Posterior cingulate gyrus (tissue), 11 donors: ENCODE results near the gene BCL7B.
"Not testable (repeated sequence)": the region's sequence is repeated elsewhere in the genome, so short reads cannot be mapped to it uniquely, and the experiment has no call there.

Source experiments
- DNase-seq, 10 donors: peaks; one replicate each; pipeline versions ENCODE4 v3.0.0 to v3.0.0-alpha.2; 2020 to 2021; ENCODE audit warnings: mixed read lengths in 3 of 10
- intact Hi-C: fragments of 100-400 bp; cut with DNase I; formaldehyde crosslinking; loops from one replicate; pipeline ENCODE4 v1.15.1; 2023

The BCL7B gene

DNA sequence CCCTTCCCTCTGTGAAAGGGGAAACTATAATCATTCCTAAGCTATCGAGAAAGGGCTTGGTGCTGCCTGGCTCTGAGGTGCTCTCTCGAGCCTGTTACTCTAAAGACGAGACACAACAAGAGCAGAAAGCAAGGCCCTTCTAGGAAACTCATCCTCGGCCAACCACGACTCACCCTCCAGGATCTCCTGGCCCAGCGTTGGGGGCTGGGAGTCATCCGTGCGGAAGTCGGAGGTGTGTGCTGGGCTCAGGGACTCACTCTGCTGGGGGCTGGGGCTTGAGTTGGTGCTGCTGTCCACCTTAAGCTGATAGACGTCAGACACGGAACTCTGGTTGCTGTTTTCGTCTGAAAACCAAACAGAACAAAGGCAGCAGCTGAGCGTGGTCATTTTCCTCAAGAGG is 17.8 kb downstream of the BCL7B start:
- DNase-seq = peak in 1 of 10 donors; percentile 21
- intact Hi-C loops = no loop called here

DNA sequence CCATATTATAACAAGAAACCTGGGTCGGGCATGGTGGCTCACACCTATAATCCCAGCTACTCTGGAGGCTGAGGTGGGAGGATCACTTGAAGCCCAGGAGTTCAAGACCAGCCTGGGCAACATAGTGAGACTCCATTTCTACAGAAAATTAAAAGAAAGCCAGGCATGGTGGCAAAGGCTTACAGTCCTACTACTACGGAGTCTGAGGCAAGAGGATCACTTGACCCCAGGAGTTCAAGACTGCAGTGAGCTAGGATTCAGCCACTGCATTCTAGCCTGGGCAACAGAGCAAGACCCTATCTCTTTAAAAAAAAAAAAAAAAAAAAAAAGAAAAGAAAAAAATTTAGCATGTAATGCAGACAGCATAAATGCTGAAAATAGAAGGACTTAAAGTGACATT is 19.0 kb downstream of the BCL7B start:
- peak in 1 of 10 donors; percentile 3 for DNase-seq
- intact Hi-C loops = not testable (repeated sequence)

DNA sequence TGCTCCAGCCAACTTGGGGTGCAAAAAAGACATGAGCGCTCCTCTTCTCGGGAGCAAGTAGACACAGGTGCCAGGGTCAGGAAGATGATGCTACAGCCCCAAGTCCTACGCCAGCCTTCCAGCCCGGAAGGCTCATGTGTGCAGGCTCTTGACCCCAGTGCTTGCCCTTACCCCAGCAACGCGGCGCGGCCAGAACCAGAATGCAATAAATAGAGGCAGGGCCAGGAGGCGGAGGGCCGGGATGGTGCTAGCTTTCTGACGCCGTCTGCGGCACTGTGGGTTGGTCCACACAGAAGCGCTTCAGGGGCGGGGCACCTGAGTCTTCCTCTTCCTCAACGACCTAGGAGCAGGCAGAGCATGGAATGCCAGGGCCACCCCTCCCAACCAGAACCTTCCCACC is 20.4 kb downstream of the BCL7B start:
- intact Hi-C loops = no loop called here
- peak in 2 of 10 donors; percentile 68 to 84 for DNase-seq

DNA sequence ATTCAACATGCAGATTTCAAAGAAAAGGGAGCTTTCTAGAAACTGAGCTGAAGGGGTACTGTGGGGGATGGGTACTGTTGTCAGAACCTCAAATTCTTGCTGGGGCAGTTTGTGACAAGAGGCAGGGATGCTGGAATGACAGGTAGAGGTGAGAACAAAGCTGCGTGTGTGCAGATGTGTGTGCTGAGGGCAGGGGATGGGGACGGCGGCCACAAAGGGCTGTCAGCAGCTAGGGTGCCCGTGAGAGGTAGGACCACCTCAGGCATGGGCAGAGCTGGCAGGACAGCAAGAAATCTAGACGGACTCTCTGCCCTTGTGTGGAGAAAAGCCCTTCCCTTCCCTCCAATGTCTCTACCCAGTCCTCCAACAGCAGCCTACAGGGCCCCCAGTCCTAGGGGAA is 21.0 kb downstream of the BCL7B start:
- DNase-seq = peak in 2 of 10 donors; percentile 44 to 72
- intact Hi-C loops = no loop called here

DNA sequence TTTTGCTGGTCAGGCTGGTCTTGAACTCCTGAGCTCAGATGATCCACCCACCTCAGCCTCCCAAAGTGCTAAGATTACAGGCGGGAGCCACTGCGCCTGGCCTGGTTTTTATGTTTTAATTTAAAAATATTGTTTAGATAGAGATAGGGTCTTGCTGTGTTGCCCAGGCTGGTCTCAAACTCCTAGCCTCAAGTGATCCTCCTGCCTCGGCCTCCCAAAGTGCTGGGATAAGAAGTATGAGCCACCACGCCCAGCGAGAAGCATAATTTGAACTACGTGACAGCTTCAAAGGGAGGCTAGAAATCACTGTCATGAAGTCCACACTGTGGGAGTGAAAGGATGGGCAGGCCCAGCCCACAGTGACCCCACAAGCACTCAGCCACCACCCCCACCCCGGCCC is 21.6 kb downstream of the BCL7B start:
- intact Hi-C loops = not testable (repeated sequence)

GRCh38 chr7:73533742-73534141 is 23.7 kb downstream of the BCL7B start:
- DNase-seq = peak in 2 of 10 donors; percentile 33 to 57
- intact Hi-C loops = no loop called here

More for the DNA sequence above, 21.6 kb downstream of the BCL7B start:
- DNase-seq = peak in 1 of 10 donors; percentile 16

GRCh38 chr7:73532224-73532623 is 25.3 kb downstream of the BCL7B start:
- intact Hi-C loops = no loop called here
- DNase-seq = peak in 1 of 10 donors; percentile 1

GRCh38 chr7:73530800-73531199 is 26.7 kb downstream of the BCL7B start:
- intact Hi-C loops = no loop called here
- DNase-seq = peak in 2 of 10 donors; percentile 41 to 44

DNA sequence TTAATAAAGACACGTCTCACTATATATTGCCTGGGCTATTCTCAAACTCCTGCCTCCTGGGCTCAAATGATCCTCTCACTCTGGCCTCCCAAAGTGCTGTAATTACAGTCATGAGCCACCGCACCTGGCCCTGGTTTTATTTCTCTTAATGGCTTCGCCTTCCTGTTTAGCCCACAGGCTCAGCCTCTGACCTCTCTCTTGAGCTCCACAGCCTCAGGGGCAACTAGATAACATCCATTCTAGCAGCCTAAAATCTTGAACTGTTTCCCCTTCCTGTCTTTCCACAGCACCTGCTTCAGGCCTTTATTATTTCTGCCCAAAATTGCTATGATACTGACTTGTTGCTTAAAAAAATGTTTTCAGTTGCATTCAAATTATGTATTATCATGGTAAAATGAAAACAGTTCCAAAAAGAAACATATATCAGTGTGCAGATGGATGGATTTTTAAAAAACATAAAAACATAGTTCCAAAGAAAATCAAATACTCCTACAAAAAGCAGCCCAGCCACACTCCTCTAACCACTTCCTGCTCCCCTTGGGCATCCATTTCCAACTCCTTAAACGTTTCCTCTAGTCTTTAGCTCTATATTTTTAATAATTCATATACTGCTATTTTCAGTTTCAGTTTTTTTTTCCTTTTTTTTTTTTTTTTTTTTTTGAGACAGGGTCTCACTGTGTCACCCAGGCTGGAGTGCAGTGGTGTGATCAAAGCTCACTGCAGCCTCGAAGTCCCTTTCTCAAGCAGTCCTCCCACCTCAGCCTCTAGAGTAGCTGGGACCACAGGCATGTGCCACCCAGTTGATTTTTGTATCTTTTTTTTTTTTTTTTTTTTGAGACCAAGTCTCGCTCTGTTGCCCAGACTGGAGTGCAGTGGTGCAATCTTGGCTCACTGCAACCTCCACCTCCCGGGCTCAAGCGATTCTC is 30.3 kb downstream of the BCL7B start:
- DNase-seq = peak in 1 of 10 donors; percentile 6
- intact Hi-C loops = no loop called here

GRCh38 chr7:73526158-73526494 is 31.4 kb downstream of the BCL7B start:
- intact Hi-C loops = not testable (repeated sequence)
- peak in 1 of 10 donors; percentile 24 for DNase-seq

DNA sequence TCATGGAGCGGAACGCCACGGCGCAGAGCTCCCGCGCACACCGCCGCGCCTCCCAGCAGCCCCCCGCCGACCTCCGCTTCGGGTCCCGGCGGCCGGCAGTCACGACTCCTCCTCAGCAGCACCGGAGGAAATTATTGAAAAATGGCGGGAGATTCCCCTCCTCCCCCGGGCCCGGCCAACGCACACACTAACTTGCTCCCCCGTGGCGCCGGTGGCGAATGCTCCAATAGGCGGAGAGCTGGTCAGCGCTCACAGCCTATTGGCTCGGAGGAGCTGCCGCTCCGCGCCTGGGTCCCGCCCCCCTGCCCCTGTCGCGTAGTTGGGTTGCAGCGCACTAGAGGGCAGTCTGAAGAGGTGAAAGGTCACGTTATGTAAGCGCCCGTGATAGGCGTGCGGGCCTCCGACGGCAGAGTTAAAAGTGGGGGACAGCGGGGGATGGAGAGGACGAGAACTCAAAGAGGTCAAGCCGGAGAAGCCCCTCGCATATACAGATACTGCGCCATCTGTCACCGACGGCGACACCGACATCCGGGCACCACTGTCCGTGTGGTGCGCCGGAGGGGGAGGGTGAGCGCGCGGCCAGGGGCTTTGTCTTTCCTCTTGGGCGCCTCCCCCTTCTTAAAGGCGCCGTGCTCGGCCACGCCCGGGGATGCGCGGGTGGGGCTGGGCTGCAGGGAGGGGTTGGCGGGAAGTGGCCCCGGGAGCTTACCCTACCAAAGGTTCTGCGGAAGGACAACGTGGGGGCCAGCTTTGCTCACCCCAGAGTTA is 35.2 kb downstream of the BCL7B start, which contains the start of gene BAZ1B:
Gene BAZ1B (minus strand): TSS at position 189 of the 768 bp plus-strand sequence. CDS start 360 bp downstream, outside the sequence.
- intact Hi-C loops = loop anchor here (1.0 kb wide), 1 partner anchor 56 kb away; the partner anchor contains the start of gene TBL2
- peak; percentile 96 to 100 (median 98) for DNase-seq

DNA sequence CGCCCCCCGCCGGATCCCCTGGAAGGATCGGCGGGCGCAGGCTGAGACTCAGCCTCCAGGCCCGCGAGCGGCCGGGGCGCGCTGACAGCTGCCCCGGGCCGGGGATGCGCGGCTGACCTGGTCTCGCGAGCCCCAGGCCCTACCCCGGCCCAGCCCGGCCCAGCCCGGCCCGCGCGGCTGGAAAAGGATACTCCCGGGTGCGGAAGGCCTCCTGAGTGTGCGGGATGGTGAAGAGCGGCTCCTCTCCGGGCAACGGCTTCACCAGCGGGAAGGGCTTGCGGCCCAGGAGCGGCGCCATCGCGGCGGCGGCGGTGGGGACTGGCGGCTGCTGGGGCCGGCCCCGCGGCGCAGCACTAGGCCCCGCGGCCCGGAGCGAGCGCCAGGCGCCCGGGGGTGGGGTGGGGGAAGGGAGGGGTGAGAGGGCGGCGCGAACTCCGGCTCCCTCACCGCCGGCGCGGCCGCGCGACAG is 35.8 kb downstream of the BCL7B start:
- intact Hi-C loops = loop anchor here (1.0 to 2.0 kb wide), 2 partner anchors 35 to 57 kb away; partner anchors contain the start of genes BCL7B and TBL2
- peak in 4 of 10 donors; percentile 50 to 76 (median 64) for DNase-seq

- intact Hi-C loops = loop anchor here (2.0 kb wide), 1 partner anchor 36 kb away; the partner anchor contains the start of gene BCL7B
- DNase-seq = peak in 1 of 10 donors; percentile 50
Observed at GRCh38 chr7:73520673-73521635, 36.5 kb downstream of the BCL7B start.

- intact Hi-C loops = loop anchor here (2.0 kb wide), 1 partner anchor 37 kb away; the partner anchor contains the start of gene BCL7B
Observed at GRCh38 chr7:73519867-73520672, 37.4 kb downstream of the BCL7B start.

DNA sequence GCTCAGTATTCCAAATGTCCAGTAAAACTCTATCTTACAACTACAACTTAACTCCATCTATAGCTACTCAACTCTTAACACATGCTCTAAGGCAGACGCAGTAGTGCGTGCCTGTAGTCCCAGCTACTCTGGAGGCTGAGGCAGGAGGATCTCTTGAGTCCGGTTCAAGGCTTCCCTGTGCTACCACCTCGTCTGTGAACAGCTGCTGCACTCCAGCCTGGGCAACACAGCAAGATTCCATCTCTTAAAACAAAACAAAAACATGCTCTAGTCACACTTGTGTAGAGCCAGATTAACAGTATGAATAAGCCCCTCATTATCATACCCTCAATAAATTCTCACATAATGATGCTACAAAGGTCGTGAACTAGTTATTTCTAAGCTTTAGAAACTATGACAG is 39.0 kb downstream of the BCL7B start:
- no peak for DNase-seq
- intact Hi-C loops = no loop called here

More at GRCh38 chr7:73519867-73520672, 37.4 kb downstream of the BCL7B start:
- no peak for DNase-seq

- peak in 1 of 10 donors; percentile 6 for DNase-seq
- intact Hi-C loops = no loop called here
Observed at GRCh38 chr7:73517241-73517995, 40.1 kb downstream of the BCL7B start.

DNA sequence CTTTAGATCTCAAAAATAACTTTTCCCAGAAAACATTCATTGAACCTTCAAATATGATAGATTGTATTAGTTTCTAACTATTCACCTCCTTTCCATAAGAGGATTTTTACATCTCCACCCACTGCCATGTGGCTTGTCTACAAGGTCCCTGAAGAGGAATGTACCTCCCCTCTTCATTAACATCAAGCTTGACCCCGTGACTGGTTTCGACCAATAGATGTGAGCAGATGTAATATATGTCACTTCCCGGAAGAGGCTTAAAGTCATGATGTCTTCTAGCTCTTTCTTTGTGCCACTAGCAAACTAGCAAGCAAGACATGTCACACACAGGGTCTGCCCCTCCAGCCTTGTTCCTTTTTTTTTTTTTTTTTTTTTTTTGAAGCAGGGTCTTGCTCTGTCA is 42.3 kb downstream of the BCL7B start:
- intact Hi-C loops = no loop called here
- no peak for DNase-seq
